H1 (cell line): ENCODE results near the gene ARF3. TPM values are rescaled to one million over a fixed set of nuclear protein-coding genes. Genes with fewer than 3 reads are reported as not detected.

ENCODE experiments used
- polyA plus RNA-seq, 7 experiments: library from polyadenylated mRNA; depleted of rRNA in 3 of 7; stranded (reverse) in 5 of 7; unstranded in 2 of 7; fragments of >200 nt in 5 of 7; fragments of 200-250 nt in 2 of 7; gene quantifications; 1 replicate in 5 of 7; 2 replicates in 1 of 7; 4 replicates in 1 of 7; pipeline versions ENCODE4 v1.2.1 to v1.2.3, GENCODE V29; 2011 to 2013; ENCODE audit warnings: missing spikeins in 2 of 7, mixed read lengths in 2 of 7
- small RNA-seq: library from polyadenylated mRNA; stranded (forward); fragments of <200 nt; extraction: miRNeasy Mini kit (QIAGEN cat#:217004); gene quantifications from one replicate; pipeline ENCODE3, GENCODE V24; 2013; ENCODE audit not compliant: insufficient read depth
- total RNA-seq: library from RNA; stranded (reverse); fragmentation: NEBNext Ultra II Directional; extraction: Animal tissue kit (Norgen Biotek cat#: 25700); gene quantifications from 2 replicates; pipeline ENCODE4 v1.2.1, GENCODE V29; 2021

The ARF3 gene
- total and polyA plus RNA-seq, 2 of the 8 experiments (the other 6 are each of a cell fraction or from before 2014, with no cell fraction given): 231 to 250 TPM

Small RNA genes within 50 kb of the gene (small RNA-seq; reads per million reads assigned to genes)
- gene AC073610.1 (not detected), gene RNU6-600P (not detected), gene RNU6-940P (not detected)

Other genes with a start within 250 kb of the ARF3 start
- gene CCNT1, start 240.8 kb downstream of the ARF3 start, total RNA-seq: 44.3 and 45.9 TPM in 2 replicates
- 10.8 and 13.2 TPM in 2 replicates for gene CCNT1, start 240.8 kb downstream of the ARF3 start, polyA plus RNA-seq (2011; rRNA removed)
- 11.7 and 15.6 TPM in 2 replicates for gene ADCY6, start 168.4 kb downstream of the ARF3 start, total RNA-seq
- gene ADCY6, start 168.4 kb downstream of the ARF3 start, polyA plus RNA-seq (2011; rRNA removed): 17.5 and 19.7 TPM in 2 replicates
- 12.5 and 16.9 TPM in 2 replicates for gene CACNB3, start 139.0 kb downstream of the ARF3 start, total RNA-seq
- 16.0 and 18.4 TPM in 2 replicates for gene CACNB3, start 139.0 kb downstream of the ARF3 start, polyA plus RNA-seq (2011; rRNA removed)
- gene DDX23, start 105.3 kb downstream of the ARF3 start, total RNA-seq: 98.1 and 107 TPM in 2 replicates
- 43.4 and 43.5 TPM in 2 replicates for gene DDX23, start 105.3 kb downstream of the ARF3 start, polyA plus RNA-seq (2011; rRNA removed)
- gene RND1, start 91.6 kb downstream of the ARF3 start, total RNA-seq: 15.8 and 16.2 TPM in 2 replicates
- gene RND1, start 91.6 kb downstream of the ARF3 start, polyA plus RNA-seq (2011; rRNA removed): 17.1 and 17.8 TPM in 2 replicates
- 65.1 and 75.6 TPM in 2 replicates for gene FKBP11, start 32.0 kb downstream of the ARF3 start, total RNA-seq
- 45.7 and 53.9 TPM in 2 replicates for gene FKBP11, start 32.0 kb downstream of the ARF3 start, polyA plus RNA-seq (2011; rRNA removed)
- gene WNT10B, start 14.2 kb upstream of the ARF3 start, total RNA-seq: 0.25 and 0.26 TPM in 2 replicates
- 1.8 and 1.9 TPM in 2 replicates for gene WNT10B, start 14.2 kb upstream of the ARF3 start, polyA plus RNA-seq (2011; rRNA removed)
- gene WNT1, start 20.8 kb upstream of the ARF3 start, total RNA-seq: not detected in 2 replicates
- not detected in 2 replicates for gene WNT1, start 20.8 kb upstream of the ARF3 start, polyA plus RNA-seq (2011; rRNA removed)
- 0.21 and 0.30 TPM in 2 replicates for gene DDN, start 41.9 kb upstream of the ARF3 start, total RNA-seq
- 0.14 and 0.20 TPM in 2 replicates for gene DDN, start 41.9 kb upstream of the ARF3 start, polyA plus RNA-seq (2011; rRNA removed)
- 36.3 and 38.6 TPM in 2 replicates for gene PRKAG1, start 61.3 kb upstream of the ARF3 start, total RNA-seq
- 32.3 and 57.5 TPM in 2 replicates for gene PRKAG1, start 61.3 kb upstream of the ARF3 start, polyA plus RNA-seq (2011; rRNA removed)
- 86.3 and 92.3 TPM in 2 replicates for gene KMT2D, start 103.3 kb upstream of the ARF3 start, total RNA-seq
- 9.1 and 15.7 TPM in 2 replicates for gene KMT2D, start 103.3 kb upstream of the ARF3 start, polyA plus RNA-seq (2011; rRNA removed)
- 7.0 and 7.5 TPM in 2 replicates for gene RHEBL1, start 112.5 kb upstream of the ARF3 start, total RNA-seq
- 8.1 and 9.4 TPM in 2 replicates for gene RHEBL1, start 112.5 kb upstream of the ARF3 start, polyA plus RNA-seq (2011; rRNA removed)
- 0.11 and 0.13 TPM in 2 replicates for gene DHH, start 137.3 kb upstream of the ARF3 start, total RNA-seq
- gene DHH, start 137.3 kb upstream of the ARF3 start, polyA plus RNA-seq (2011; rRNA removed): 0.03 and 0.09 TPM in 2 replicates
- gene LMBR1L, start 153.4 kb upstream of the ARF3 start, total RNA-seq: 47.7 and 49.6 TPM in 2 replicates
- 36.6 and 54.6 TPM in 2 replicates for gene LMBR1L, start 153.4 kb upstream of the ARF3 start, polyA plus RNA-seq (2011; rRNA removed)
- 2,092 and 2,144 TPM in 2 replicates for gene TUBA1B, start 173.9 kb upstream of the ARF3 start, total RNA-seq
- gene TUBA1B, start 173.9 kb upstream of the ARF3 start, polyA plus RNA-seq (2011; rRNA removed): 5,662 and 6,837 TPM in 2 replicates
- 283 and 290 TPM in 2 replicates for gene TUBA1A, start 231.6 kb upstream of the ARF3 start, total RNA-seq
- 789 and 1,018 TPM in 2 replicates for gene TUBA1A, start 231.6 kb upstream of the ARF3 start, polyA plus RNA-seq (2011; rRNA removed)